IMR-90 (cell line): ENCODE measurements around the gene ZNF646. TPM values are rescaled to one million over a fixed set of nuclear protein-coding genes. Genes with fewer than 3 reads are reported as not detected.

Experiments used
- ATAC-seq: fragments of 200-7000 bp; cut with Tn5 transposase; 2 replicates; pipeline ENCODE4 v1.9.1; 2020; ENCODE audit warnings: low read depth, mild to moderate bottlenecking, moderate library complexity
- BruUV-seq: library from RNA; stranded (reverse); fragments of 400-500 nt; replicated peaks from 2 replicates; lab custom pipeline; 2021; lab: Mats Ljungman, UMichigan
- CTCF ChIA-PET: fragments of 300-600 bp; formaldehyde crosslinking; extraction: SDS; loops from one replicate; lab custom pipeline; 2021; ENCODE audit warnings: antibody characterized with exemption; lab: Yijun Ruan, JAX
- POLR2A ChIA-PET: fragments of 300-600 bp; sonication (Branson Sonifier 250); formaldehyde crosslinking; loops from one replicate; lab custom pipeline; 2022; ENCODE audit warnings: antibody characterized with exemption; ENCODE audit not compliant: unreplicated experiment; lab: Charles Lee
- DNase-seq: peaks from one replicate; pipeline ENCODE4 v3.0.0; 2013
- H2AFZ ChIP-seq: replicated peaks from 2 replicates; pipeline ENCODE3; 2013; ENCODE audit warnings: low read length, mild to moderate bottlenecking; ENCODE audit not compliant: poor library complexity
- H2AK5ac ChIP-seq: 2 replicates; pipeline ENCODE4 v1.6.1; 2013; ENCODE audit warnings: low read depth, low read length, inconsistent platforms
- H2AK9ac ChIP-seq: replicated peaks from 2 replicates; pipeline ENCODE3; 2013; ENCODE audit warnings: mild to moderate bottlenecking, low read depth, low read length, moderate library complexity; ENCODE audit not compliant: poor library complexity
- H2BK120ac ChIP-seq: 2 replicates; pipeline ENCODE4 v1.6.1; 2013; ENCODE audit warnings: low read depth, low read length, inconsistent platforms
- H2BK15ac ChIP-seq: 3 replicates; pipeline ENCODE4 v1.6.1; 2013; ENCODE audit warnings: low read depth, low read length, inconsistent platforms
- H2BK20ac ChIP-seq: 2 replicates; pipeline ENCODE4 v1.6.1; 2013; ENCODE audit warnings: low read depth, mild to moderate bottlenecking, inconsistent platforms, low read length, moderate library complexity
- H2BK5ac ChIP-seq: 2 replicates; pipeline ENCODE4 v1.6.1; 2013; ENCODE audit warnings: mild to moderate bottlenecking, low read depth, low read length, inconsistent platforms; ENCODE audit not compliant: poor library complexity, severe bottlenecking
- H3K14ac ChIP-seq: replicated peaks from 2 replicates; pipeline ENCODE4 v1.6.1; 2013; ENCODE audit warnings: low read depth, low read length, inconsistent platforms
- H3K18ac ChIP-seq: 2 replicates; pipeline ENCODE4 v1.6.1; 2013; ENCODE audit warnings: low read depth, low read length, control low read depth
- H3K23ac ChIP-seq: 2 replicates; pipeline ENCODE4 v1.6.1; 2013; ENCODE audit warnings: low read depth, low read length, inconsistent platforms
- H3K27ac ChIP-seq: 2 replicates; pipeline ENCODE4 v1.5.1; 2013; ENCODE audit warnings: mild to moderate bottlenecking, control low read depth, low read length; ENCODE audit not compliant: insufficient read depth
- H3K27me3 ChIP-seq: 2 replicates; pipeline ENCODE4 v1.6.1; 2013; ENCODE audit warnings: low read length; ENCODE audit not compliant: control insufficient read depth, insufficient read depth
- H3K36me3 ChIP-seq: 2 replicates; pipeline ENCODE4 v1.6.1; 2013; ENCODE audit warnings: low read length, mixed read lengths; ENCODE audit not compliant: control insufficient read depth, insufficient read depth
- H3K4ac ChIP-seq: 2 replicates; pipeline ENCODE4 v1.6.1; 2013; ENCODE audit warnings: low read depth, low read length, inconsistent platforms
- H3K4me1 ChIP-seq: 2 replicates; pipeline ENCODE4 v1.6.1; 2013; ENCODE audit warnings: low read length, mixed read lengths; ENCODE audit not compliant: control insufficient read depth, insufficient read depth
- H3K4me2 ChIP-seq: 2 replicates; pipeline ENCODE4 v1.6.1; 2013; ENCODE audit warnings: low read depth, mild to moderate bottlenecking, control low read depth, low read length, moderate library complexity
- H3K4me3 ChIP-seq: 2 replicates; pipeline ENCODE4 v1.5.1; 2013; ENCODE audit warnings: low read depth, mild to moderate bottlenecking, control low read depth, low read length, moderate library complexity; ENCODE audit not compliant: insufficient read depth
- H3K56ac ChIP-seq: 2 replicates; pipeline ENCODE4 v1.6.1; 2013; ENCODE audit warnings: low read length, inconsistent platforms; ENCODE audit not compliant: insufficient read depth; ENCODE audit errors: extremely low read depth
- H3K79me1 ChIP-seq, 2 experiments: 2 replicates each; pipeline ENCODE4 v1.6.1; 2013; ENCODE audit warnings: low read length in 2 of 2, inconsistent platforms in 1 of 2, low read depth in 1 of 2
- H3K9ac ChIP-seq: 2 replicates; pipeline ENCODE4 v1.6.1; 2013; ENCODE audit warnings: low read depth, low read length, control low read depth
- H3K9me1 ChIP-seq: 2 replicates; pipeline ENCODE4 v1.6.1; 2013; ENCODE audit warnings: low read length, inconsistent platforms; ENCODE audit not compliant: insufficient read depth
- H3K9me3 ChIP-seq: 2 replicates; pipeline ENCODE4 v1.6.1; 2013; ENCODE audit warnings: low read length; ENCODE audit not compliant: control insufficient read depth, insufficient read depth
- H4K20me1 ChIP-seq: 2 replicates; pipeline ENCODE4 v1.6.1; 2013; ENCODE audit warnings: low read length, inconsistent platforms; ENCODE audit not compliant: insufficient read depth
- H4K5ac ChIP-seq: 2 replicates; pipeline ENCODE4 v1.6.1; 2013; ENCODE audit warnings: mild to moderate bottlenecking, low read depth, low read length, control low read depth
- H4K8ac ChIP-seq, 2 experiments: 2 replicates each; pipeline ENCODE4 v1.6.1; 2013; ENCODE audit warnings: low read depth in 2 of 2, low read length in 2 of 2, control low read depth in 1 of 2, inconsistent platforms in 1 of 2
- H4K91ac ChIP-seq: 2 replicates; pipeline ENCODE4 v1.6.1; 2013; ENCODE audit warnings: low read depth, low read length, inconsistent platforms; ENCODE audit not compliant: insufficient read depth
- BHLHE40 ChIP-seq: fragments of 150-350 bp; IDR thresholded peaks from 2 replicates; pipeline ENCODE4 v1.6.1; 2016; ENCODE audit warnings: mild to moderate bottlenecking, low read depth, low read length
- CEBPB ChIP-seq: IDR thresholded peaks from 2 replicates; pipeline ENCODE4 v1.6.1; 2012; ENCODE audit warnings: low read depth, low read length, improper control_type of control experiment
- CHD1 ChIP-seq: IDR thresholded peaks from 2 replicates; pipeline ENCODE4 v1.6.1; 2012; ENCODE audit warnings: low read depth, low read length, improper control_type of control experiment
- FOS ChIP-seq: fragments of 150-350 bp; IDR thresholded peaks from 2 replicates; pipeline ENCODE4 v1.6.1; 2016; ENCODE audit warnings: low read depth, low read length
- MAZ ChIP-seq: IDR thresholded peaks from 2 replicates; pipeline ENCODE4 v1.6.1; 2012; ENCODE audit warnings: low read depth, mild to moderate bottlenecking, low read length, improper control_type of control experiment, moderate library complexity, borderline replicate concordance
- MXI1 ChIP-seq: IDR thresholded peaks from 2 replicates; pipeline ENCODE4 v1.6.1; 2012; ENCODE audit warnings: low read depth, mild to moderate bottlenecking, low read length, moderate library complexity, borderline replicate concordance
- NFE2L2 ChIP-seq: fragments of 150-350 bp; IDR thresholded peaks from 2 replicates; pipeline ENCODE4 v1.6.1; 2016; ENCODE audit warnings: low read depth, mild to moderate bottlenecking, low read length
- POLR2A ChIP-seq: IDR thresholded peaks from 2 replicates; pipeline ENCODE4 v1.6.1; 2012; ENCODE audit warnings: mild to moderate bottlenecking, low read depth, low read length
- RAD21 ChIP-seq: IDR thresholded peaks from 2 replicates; pipeline ENCODE4 v1.6.1; 2012; ENCODE audit warnings: low read length, improper control_type of control experiment
- RCOR1 ChIP-seq: IDR thresholded peaks from 2 replicates; pipeline ENCODE4 v1.6.1; 2012; ENCODE audit warnings: mild to moderate bottlenecking, low read length, improper control_type of control experiment; ENCODE audit not compliant: insufficient replicate concordance
- RFX5 ChIP-seq: IDR thresholded peaks from 2 replicates; pipeline ENCODE4 v1.8.0; 2012; ENCODE audit warnings: low read depth, mild to moderate bottlenecking, low read length, moderate library complexity
- SMC3 ChIP-seq: fragments of 150-350 bp; IDR thresholded peaks from 2 replicates; pipeline ENCODE4 v1.6.1; 2016; ENCODE audit warnings: low read depth, mild to moderate bottlenecking, antibody characterized with exemption, low read length, moderate library complexity
- WGBS, 2 experiments: methylation state at CpG; one replicate each; pipeline versions ENCODE4 v1.1.5 to v1.1.7; 2013; ENCODE audit warnings: missing lambda C conversion rate in 2 of 2; ENCODE audit not compliant: insufficient read length in 1 of 2; ENCODE audit errors: extremely low coverage in 2 of 2; 5-methylcytosine and 5-hydroxymethylcytosine counted together
- dilution Hi-C: fragments of 300-500 bp; cut with HindIII; formaldehyde crosslinking; loops from one replicate; pipeline ENCODE4 v1.14.3; 2018; ENCODE audit warnings: low sequenced_read_pairs; ENCODE audit not compliant: unreplicated experiment
- in situ Hi-C: fragments of 300-500 bp; cut with MboI; formaldehyde crosslinking; loops from 3 replicates; pipeline ENCODE4 v1.14.3; 2019; ENCODE audit warnings: low sequenced_read_pairs, inconsistent platforms, mixed read lengths
- intact Hi-C: fragments of 100-400 bp; cut with micrococcal nuclease; formaldehyde crosslinking; loops from 2 replicates; pipeline ENCODE4 v1.10.0; 2022
- polyA plus RNA-seq, 3 experiments: library from polyadenylated mRNA; depleted of rRNA; stranded (reverse); fragments of >200 nt; gene quantifications; 2 replicates each; pipeline ENCODE4 v1.2.3, GENCODE V29; 2012; ENCODE audit warnings: low replicate concordance in 1 of 3
- total RNA-seq: library from RNA; depleted of rRNA; stranded (reverse); fragments of >200 nt; gene quantifications from 2 replicates; pipeline ENCODE4 v1.2.3, GENCODE V29; 2012
- TF ChIP-seq, protein P1 (sequence below): fragments of 150-350 bp; IDR thresholded peaks from 2 replicates; pipeline ENCODE4 v1.6.1; 2017; ENCODE audit warnings: mild to moderate bottlenecking, antibody characterized with exemption, low read length, low read depth
- TF ChIP-seq, protein P2 (sequence below): conservative IDR thresholded peaks from 2 replicates; pipeline ENCODE4 v1.5.1; 2012; ENCODE audit warnings: mild to moderate bottlenecking, low read depth, low read length, improper control_type of control experiment
- TF ChIP-seq, protein P3 (sequence below): fragments of 150-350 bp; IDR thresholded peaks from 2 replicates; pipeline ENCODE4 v1.6.1; 2016; ENCODE audit warnings: low read depth, mild to moderate bottlenecking, low read length, moderate library complexity, borderline replicate concordance

The ZNF646 gene
- total and polyA plus RNA-seq, 2 of the 4 experiments (the other 2 are of a cell fraction) = 4.9 to 6.8 TPM

DNA sequence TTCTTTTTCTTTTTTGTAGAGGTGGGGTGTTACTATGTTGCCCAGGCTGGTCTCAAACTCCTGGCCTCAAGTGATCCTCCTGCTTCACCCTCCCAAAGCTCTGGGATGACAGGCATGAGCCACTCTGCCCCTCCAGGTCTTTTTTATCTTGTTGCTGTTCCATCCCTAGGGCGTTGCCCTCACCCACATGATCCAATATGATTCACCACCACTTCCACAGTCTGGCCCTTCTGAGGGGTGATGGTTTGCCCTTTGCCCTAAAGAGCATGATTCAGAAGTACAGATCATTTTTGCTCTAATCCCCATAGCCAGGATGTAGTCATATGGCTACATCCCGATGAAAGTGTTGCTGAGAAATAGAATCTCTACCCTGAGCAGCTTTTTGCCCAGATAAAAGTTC, 22.1 kb upstream of the ZNF646 start:
- no peaks in the 10 kb centered on the region for H3K27me3 ChIP-seq
- peak overlapping the region; percentile 54; the same call in 1 of the 2 replicates for H4K5ac ChIP-seq
- H2BK15ac ChIP-seq = peak overlapping the region; percentile 18; the same call in 1 of the 3 replicates
- H2BK20ac ChIP-seq = peak overlapping the region; percentile 81; the same call in 1 of the 2 replicates
- no peaks in the 10 kb centered on the region for H3K36me3 ChIP-seq
- H3K4ac ChIP-seq = peak overlapping the region; percentile 81
- peak overlapping the region; percentile 54 for H3K27ac ChIP-seq
- ATAC-seq (peak; percentile 98), DNase-seq (peak; percentile 97)
- peak overlapping the region; percentile 75; the same call in 1 of the 2 replicates for H4K91ac ChIP-seq
- peak overlapping the region; percentile 84 for H2BK5ac ChIP-seq
- H4K20me1 ChIP-seq = no peaks in the 10 kb centered on the region; the same call in 1 of the 2 replicates
- H3K4me3 ChIP-seq = no peak overlapping the region
- no TSS peak for BruUV-seq
- peak overlapping the region; percentile 65 for H3K18ac ChIP-seq
- in situ Hi-C loops (no loop called here), dilution Hi-C loops (no loop called here), intact Hi-C loops (no loop called here)
- peaks cover 0 to 6% of the 10 kb centered on the region in 2 experiments; a peak in 2 of 4 replicates for H3K79me1 ChIP-seq
- peak overlapping the region; percentile 84 for H3K14ac ChIP-seq
- H2AK9ac ChIP-seq = peak overlapping the region; percentile 43
- H3K56ac ChIP-seq = 0 out of 2 replicates have a peak overlapping the region, but pooled peaks have one; percentile 13
- H3K9ac ChIP-seq = no peak overlapping the region
- ChIA-PET POLR2A (no interaction called here), CTCF (interaction anchor here (0.6 kb wide), 2 partner anchors 11 to 25 kb away, joined by 3 to 4 read pairs; no protein-coding TSS in a partner anchor)
- peak overlapping the region; percentile 69 for H2AFZ ChIP-seq
- H3K9me1 ChIP-seq = peaks cover 7% of the 10 kb centered on the region
- no CpG with 5 or more reads among the region's 2 CpGs for WGBS, 2 experiments
- peak overlapping the region; percentile 88; the same call in 1 of the 2 replicates for H3K23ac ChIP-seq
- peaks cover 2% of the 10 kb centered on the region; the same call in 1 of the 2 replicates for H3K4me1 ChIP-seq
- peak overlapping the region; percentile 26 to 95; a peak in 3 of 4 replicates for H4K8ac ChIP-seq
- peak overlapping the region; percentile 25; the same call in 1 of the 2 replicates for H2AK5ac ChIP-seq
- H2BK120ac ChIP-seq = peak overlapping the region; percentile 88
- H3K4me2 ChIP-seq = peak overlapping the region; percentile 35; the same call in 1 of the 2 replicates
- H3K9me3 ChIP-seq = no peaks in the 10 kb centered on the region
- TF ChIP-seq, protein P1, sequence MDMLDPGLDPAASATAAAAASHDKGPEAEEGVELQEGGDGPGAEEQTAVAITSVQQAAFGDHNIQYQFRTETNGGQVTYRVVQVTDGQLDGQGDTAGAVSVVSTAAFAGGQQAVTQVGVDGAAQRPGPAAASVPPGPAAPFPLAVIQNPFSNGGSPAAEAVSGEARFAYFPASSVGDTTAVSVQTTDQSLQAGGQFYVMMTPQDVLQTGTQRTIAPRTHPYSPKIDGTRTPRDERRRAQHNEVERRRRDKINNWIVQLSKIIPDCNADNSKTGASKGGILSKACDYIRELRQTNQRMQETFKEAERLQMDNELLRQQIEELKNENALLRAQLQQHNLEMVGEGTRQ = peak; percentile 84
- TF ChIP-seq, protein P2, sequence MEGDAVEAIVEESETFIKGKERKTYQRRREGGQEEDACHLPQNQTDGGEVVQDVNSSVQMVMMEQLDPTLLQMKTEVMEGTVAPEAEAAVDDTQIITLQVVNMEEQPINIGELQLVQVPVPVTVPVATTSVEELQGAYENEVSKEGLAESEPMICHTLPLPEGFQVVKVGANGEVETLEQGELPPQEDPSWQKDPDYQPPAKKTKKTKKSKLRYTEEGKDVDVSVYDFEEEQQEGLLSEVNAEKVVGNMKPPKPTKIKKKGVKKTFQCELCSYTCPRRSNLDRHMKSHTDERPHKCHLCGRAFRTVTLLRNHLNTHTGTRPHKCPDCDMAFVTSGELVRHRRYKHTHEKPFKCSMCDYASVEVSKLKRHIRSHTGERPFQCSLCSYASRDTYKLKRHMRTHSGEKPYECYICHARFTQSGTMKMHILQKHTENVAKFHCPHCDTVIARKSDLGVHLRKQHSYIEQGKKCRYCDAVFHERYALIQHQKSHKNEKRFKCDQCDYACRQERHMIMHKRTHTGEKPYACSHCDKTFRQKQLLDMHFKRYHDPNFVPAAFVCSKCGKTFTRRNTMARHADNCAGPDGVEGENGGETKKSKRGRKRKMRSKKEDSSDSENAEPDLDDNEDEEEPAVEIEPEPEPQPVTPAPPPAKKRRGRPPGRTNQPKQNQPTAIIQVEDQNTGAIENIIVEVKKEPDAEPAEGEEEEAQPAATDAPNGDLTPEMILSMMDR = no peak
- peak; percentile 28; the same call in 1 of the 2 replicates for TF ChIP-seq MAZ
- no peak for TF ChIP-seq MXI1
- TF ChIP-seq POLR2A = peak; percentile 31; the same call in 1 of the 2 replicates
- TF ChIP-seq BHLHE40 = 0 out of 2 replicates have a peak, but pooled peaks have one; percentile 18
- TF ChIP-seq SMC3 = no peak
- no peak for TF ChIP-seq CEBPB
- TF ChIP-seq FOS = peak; percentile 88
- no peak for TF ChIP-seq RFX5
- no peak for TF ChIP-seq NFE2L2
- TF ChIP-seq RCOR1 = peak; percentile 29
- no peak; the same call in 1 of the 2 replicates for TF ChIP-seq RAD21
- TF ChIP-seq, protein P3, sequence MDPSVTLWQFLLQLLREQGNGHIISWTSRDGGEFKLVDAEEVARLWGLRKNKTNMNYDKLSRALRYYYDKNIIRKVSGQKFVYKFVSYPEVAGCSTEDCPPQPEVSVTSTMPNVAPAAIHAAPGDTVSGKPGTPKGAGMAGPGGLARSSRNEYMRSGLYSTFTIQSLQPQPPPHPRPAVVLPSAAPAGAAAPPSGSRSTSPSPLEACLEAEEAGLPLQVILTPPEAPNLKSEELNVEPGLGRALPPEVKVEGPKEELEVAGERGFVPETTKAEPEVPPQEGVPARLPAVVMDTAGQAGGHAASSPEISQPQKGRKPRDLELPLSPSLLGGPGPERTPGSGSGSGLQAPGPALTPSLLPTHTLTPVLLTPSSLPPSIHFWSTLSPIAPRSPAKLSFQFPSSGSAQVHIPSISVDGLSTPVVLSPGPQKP = no peak
- no peak for TF ChIP-seq CHD1
